ENCODE data around the gene PPM1B.
"Not testable (repeated sequence)": the region's sequence is repeated elsewhere in the genome, so short reads cannot be mapped to it uniquely, and the experiment has no call there.

Gene PPM1B

GRCh38 chr2:44168681-44169154 is at the start of gene PPM1B:
PPM1B (plus strand) TSS chr2:44168875; CDS start chr2:44201200, 32,325 bp downstream.
- Mint-ChIP-seq H3K4me3 (peak within 1 kb of the TSS; percentile 100), H3K36me3 (peaks cover 21% of the 10 kb centered on the region), H3K9me3 (peaks cover 6% of the 10 kb centered on the region), H3K27me3 (peaks cover 3% of the 10 kb centered on the region), H3K4me1 (peaks cover 37% of the 10 kb centered on the region), H3K27ac (peak within 1 kb of the TSS; percentile 100)
- DNase-seq, result peak; percentile 100
- CTCF ChIA-PET, result interaction anchor here (0.8 to 1.5 kb wide), 2 partner anchors 77 to 125 kb away, joined by 3 read pairs; no protein-coding TSS in a partner anchor

GRCh38 chr2:44119878-44120277 is 48.8 kb upstream of the PPM1B start:
- Mint-ChIP-seq H3K36me3 (no peaks in the 10 kb centered on the region), H3K4me3 (no peak overlapping the region), H3K4me1 (peaks cover 16% of the 10 kb centered on the region), H3K9me3 (no peaks in the 10 kb centered on the region), H3K27ac (no peak overlapping the region), H3K27me3 (peaks cover 4% of the 10 kb centered on the region)
- CTCF ChIA-PET, result no interaction called here
- no peak for DNase-seq

GRCh38 chr2:44120428-44120827 is 48.2 kb upstream of the PPM1B start:
- Mint-ChIP-seq H3K4me1 (peaks cover 16% of the 10 kb centered on the region), H3K36me3 (no peaks in the 10 kb centered on the region), H3K27ac (no peak overlapping the region), H3K4me3 (no peak overlapping the region), H3K9me3 (no peaks in the 10 kb centered on the region), H3K27me3 (peaks cover 4% of the 10 kb centered on the region)
- DNase-seq, result peak; percentile 31
- CTCF ChIA-PET, result no interaction called here

- Mint-ChIP-seq H3K4me1 (peaks cover 16% of the 10 kb centered on the region), H3K9me3 (no peaks in the 10 kb centered on the region), H3K36me3 (no peaks in the 10 kb centered on the region), H3K27ac (no peak overlapping the region), H3K4me3 (no peak overlapping the region), H3K27me3 (peaks cover 4% of the 10 kb centered on the region)
- CTCF ChIA-PET, result no interaction called here
- DNase-seq, result no peak
Observed at GRCh38 chr2:44121899-44122298, 46.8 kb upstream of the PPM1B start.

- H3K27me3 Mint-ChIP-seq, result peaks cover 13% of the 10 kb centered on the region
- H3K4me1 Mint-ChIP-seq, result peaks cover 10% of the 10 kb centered on the region
- no peak overlapping the region for H3K27ac Mint-ChIP-seq
- no peak for DNase-seq
- H3K36me3 Mint-ChIP-seq, result no peaks in the 10 kb centered on the region
- no peaks in the 10 kb centered on the region for H3K9me3 Mint-ChIP-seq
- CTCF ChIA-PET, result no interaction called here
- H3K4me3 Mint-ChIP-seq, result no peak overlapping the region
Observed at GRCh38 chr2:44124500-44124899, 44.2 kb upstream of the PPM1B start.

- Mint-ChIP-seq H3K27me3 (peaks cover 16% of the 10 kb centered on the region), H3K9me3 (no peaks in the 10 kb centered on the region), H3K27ac (no peak overlapping the region), H3K4me3 (no peak overlapping the region), H3K36me3 (no peaks in the 10 kb centered on the region), H3K4me1 (peaks cover 3% of the 10 kb centered on the region)
- CTCF ChIA-PET, result interaction anchor here (0.6 kb wide), 1 partner anchor 92 kb away, joined by 5 read pairs; no protein-coding TSS in a partner anchor
- no peak for DNase-seq
Observed at GRCh38 chr2:44126106-44126797, 42.4 kb upstream of the PPM1B start.

GRCh38 chr2:44130441-44130840 is 38.2 kb upstream of the PPM1B start:
- no peak for DNase-seq
- Mint-ChIP-seq H3K27ac (no peak overlapping the region), H3K4me3 (no peak overlapping the region), H3K4me1 (no peaks in the 10 kb centered on the region), H3K27me3 (peaks cover 20% of the 10 kb centered on the region), H3K36me3 (no peaks in the 10 kb centered on the region), H3K9me3 (peaks cover 2% of the 10 kb centered on the region)
- CTCF ChIA-PET, result no interaction called here

GRCh38 chr2:44131177-44131576 is 37.5 kb upstream of the PPM1B start:
- H3K4me3 Mint-ChIP-seq, result no peak overlapping the region
- CTCF ChIA-PET, result no interaction called here
- no peak overlapping the region for H3K27ac Mint-ChIP-seq
- peaks cover 20% of the 10 kb centered on the region for H3K27me3 Mint-ChIP-seq
- H3K9me3 Mint-ChIP-seq, result peaks cover 2% of the 10 kb centered on the region
- DNase-seq, result no peak
- H3K36me3 Mint-ChIP-seq, result no peaks in the 10 kb centered on the region
- no peaks in the 10 kb centered on the region for H3K4me1 Mint-ChIP-seq

GRCh38 chr2:44133602-44134001 is 35.1 kb upstream of the PPM1B start:
- H3K4me1 Mint-ChIP-seq, H3K9me3 Mint-ChIP-seq, H3K36me3 Mint-ChIP-seq, H3K27ac Mint-ChIP-seq, CTCF ChIA-PET, H3K4me3 Mint-ChIP-seq, DNase-seq: not testable (repeated sequence)
- H3K27me3 Mint-ChIP-seq, result peaks cover 23% of the 10 kb centered on the region

GRCh38 chr2:44134848-44135247 is 33.8 kb upstream of the PPM1B start:
- CTCF ChIA-PET, result no interaction called here
- Mint-ChIP-seq H3K27ac (no peak overlapping the region), H3K9me3 (peaks cover 2% of the 10 kb centered on the region), H3K36me3 (no peaks in the 10 kb centered on the region), H3K4me3 (no peak overlapping the region), H3K27me3 (peaks cover 18% of the 10 kb centered on the region), H3K4me1 (peaks cover 4% of the 10 kb centered on the region)
- no peak for DNase-seq

- Mint-ChIP-seq H3K9me3 (peaks cover 2% of the 10 kb centered on the region), H3K27ac (no peak overlapping the region), H3K4me3 (no peak overlapping the region), H3K4me1 (peaks cover 4% of the 10 kb centered on the region), H3K27me3 (peaks cover 18% of the 10 kb centered on the region), H3K36me3 (no peaks in the 10 kb centered on the region)
- no peak for DNase-seq
- CTCF ChIA-PET, result no interaction called here
Observed at GRCh38 chr2:44135296-44135695, 33.4 kb upstream of the PPM1B start.

- DNase-seq, result no peak
- Mint-ChIP-seq H3K4me1 (peaks cover 4% of the 10 kb centered on the region), H3K27me3 (peaks cover 18% of the 10 kb centered on the region), H3K27ac (no peak overlapping the region), H3K4me3 (no peak overlapping the region), H3K9me3 (peaks cover 2% of the 10 kb centered on the region), H3K36me3 (no peaks in the 10 kb centered on the region)
- CTCF ChIA-PET, result no interaction called here
Observed at GRCh38 chr2:44135771-44136170, 32.9 kb upstream of the PPM1B start.

GRCh38 chr2:44136252-44136651 is 32.4 kb upstream of the PPM1B start:
- no peak for DNase-seq
- Mint-ChIP-seq H3K36me3 (no peaks in the 10 kb centered on the region), H3K9me3 (peaks cover 2% of the 10 kb centered on the region), H3K27ac (no peak overlapping the region), H3K27me3 (peaks cover 18% of the 10 kb centered on the region), H3K4me1 (peaks cover 4% of the 10 kb centered on the region), H3K4me3 (no peak overlapping the region)
- CTCF ChIA-PET, result no interaction called here

- Mint-ChIP-seq H3K9me3 (no peaks in the 10 kb centered on the region), H3K4me1 (peaks cover 4% of the 10 kb centered on the region), H3K27me3 (peaks cover 14% of the 10 kb centered on the region), H3K27ac (no peak overlapping the region), H3K4me3 (no peak overlapping the region), H3K36me3 (no peaks in the 10 kb centered on the region)
- DNase-seq, result no peak
- CTCF ChIA-PET, result no interaction called here
Observed at GRCh38 chr2:44137048-44137447, 31.6 kb upstream of the PPM1B start.

GRCh38 chr2:44137872-44138551 is 30.7 kb upstream of the PPM1B start:
- H3K4me3 Mint-ChIP-seq, result no peak overlapping the region
- H3K4me1 Mint-ChIP-seq, result peaks cover 4% of the 10 kb centered on the region
- peaks cover 14% of the 10 kb centered on the region for H3K27me3 Mint-ChIP-seq
- H3K36me3 Mint-ChIP-seq, result no peaks in the 10 kb centered on the region
- H3K9me3 Mint-ChIP-seq, result no peaks in the 10 kb centered on the region
- CTCF ChIA-PET, result no interaction called here
- no peak overlapping the region for H3K27ac Mint-ChIP-seq
- DNase-seq, result no peak

Measured in activated naive CD4-positive, alpha-beta T cell treated with anti-CD3 and anti-CD28 coated beads, Interleukin-2, amount 10 ng/mL, durations not matched to agents 7 days and 5 days (primary cell).